SK-N-MC (cell line): Measurements from ENCODE around the gene GLTPD2.

Experiments used
- EZH2 ChIP-seq: fragments of 200-600 bp; sonication (generic); IDR thresholded peaks from one replicate; pipeline ENCODE4 v1.6.1; 2017; ENCODE audit warnings: antibody characterized with exemption
- FOXP2 ChIP-seq: optimal IDR thresholded peaks from 2 replicates; pipeline ENCODE3; 2011; ENCODE audit warnings: mild to moderate bottlenecking, moderate library complexity; ENCODE audit not compliant: insufficient read depth; ENCODE audit errors: extremely low read length, control extremely low read depth
- POLR2AphosphoS5 ChIP-seq: IDR thresholded peaks from 2 replicates; pipeline ENCODE4 v1.6.1; 2012; ENCODE audit warnings: mild to moderate bottlenecking, low read depth, low read length, borderline replicate concordance

DNA sequence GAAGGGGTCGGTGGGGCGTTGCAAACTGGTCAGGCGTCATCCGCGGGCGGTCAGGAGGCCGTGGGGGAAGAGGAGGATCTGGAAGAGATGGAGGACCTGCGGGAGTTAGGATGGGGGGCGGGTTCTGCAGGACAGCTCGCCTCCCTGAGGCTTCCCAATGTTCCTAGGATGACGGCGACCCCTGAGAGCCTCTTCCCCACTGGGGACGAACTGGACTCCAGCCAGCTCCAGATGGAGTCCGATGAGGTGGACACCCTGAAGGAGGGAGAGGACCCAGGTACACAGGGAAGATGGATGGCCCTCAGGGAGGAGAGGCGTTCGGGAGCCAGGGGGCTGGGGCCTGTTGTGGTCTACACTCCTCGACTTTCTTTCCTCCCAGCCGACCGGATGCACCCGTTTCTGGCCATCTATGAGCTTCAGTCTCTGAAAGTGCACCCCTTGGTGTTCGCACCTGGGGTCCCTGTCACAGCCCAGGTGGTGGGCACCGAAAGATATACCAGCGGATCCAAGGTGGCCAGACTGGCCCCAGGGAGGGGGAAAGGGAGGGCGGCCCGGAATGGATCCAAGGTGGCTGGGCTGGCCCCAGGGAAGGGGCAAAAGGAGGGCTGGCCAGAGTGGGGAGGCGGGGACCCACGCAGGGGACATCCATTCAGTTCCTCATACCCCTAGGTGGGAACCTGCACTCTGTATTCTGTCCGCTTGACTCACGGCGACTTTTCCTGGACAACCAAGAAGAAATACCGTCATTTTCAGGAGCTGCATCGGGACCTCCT, 19.0 kb downstream of the GLTPD2 start:
- no peak for TF ChIP-seq EZH2
- no peak for TF ChIP-seq POLR2AphosphoS5
- TF ChIP-seq FOXP2 = no peak
